NCI-H345 (cell line): ENCODE data around the gene CACNG4.

ENCODE experiments used
- DNase-seq: peaks from one replicate; lab custom pipeline; 2025; lab: John Stamatoyannopoulos, UW

The CACNG4 gene

GRCh38 chr17:67066717-67067116, 102.2 kb downstream of the CACNG4 start:
- DNase-seq = no peak

- DNase-seq = no peak
These were observed 103.3 kb downstream of the CACNG4 start for GRCh38 chr17:67067571-67068482.

DNA sequence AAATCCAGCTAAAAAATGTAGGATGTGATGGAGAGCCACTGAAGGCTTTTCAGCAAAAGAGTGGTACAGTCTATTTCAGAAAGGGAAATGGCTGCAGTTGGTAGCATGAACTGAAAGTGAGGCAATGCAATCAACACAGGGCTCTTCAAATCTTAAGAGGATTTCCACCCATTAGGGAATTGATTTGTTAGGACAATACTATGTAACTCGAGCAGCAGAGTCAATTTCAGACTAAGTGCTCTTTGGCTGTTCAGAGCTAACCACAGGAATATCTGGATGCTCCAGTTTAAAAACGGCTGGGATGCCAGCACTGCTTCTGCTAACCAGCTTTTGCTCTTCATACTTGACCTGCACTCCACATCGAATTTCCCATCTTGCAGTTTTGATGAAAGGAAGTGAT, 104.5 kb downstream of the CACNG4 start:
- DNase-seq = peak; percentile 65

- DNase-seq = no peak
These were observed 105.2 kb downstream of the CACNG4 start for GRCh38 chr17:67069603-67070136.

GRCh38 chr17:67071595-67071994, 107.1 kb downstream of the CACNG4 start:
- DNase-seq = no peak

GRCh38 chr17:67072885-67073284, 108.4 kb downstream of the CACNG4 start:
- DNase-seq = no peak

GRCh38 chr17:67074781-67075180, 110.3 kb downstream of the CACNG4 start:
- DNase-seq = no peak

DNA sequence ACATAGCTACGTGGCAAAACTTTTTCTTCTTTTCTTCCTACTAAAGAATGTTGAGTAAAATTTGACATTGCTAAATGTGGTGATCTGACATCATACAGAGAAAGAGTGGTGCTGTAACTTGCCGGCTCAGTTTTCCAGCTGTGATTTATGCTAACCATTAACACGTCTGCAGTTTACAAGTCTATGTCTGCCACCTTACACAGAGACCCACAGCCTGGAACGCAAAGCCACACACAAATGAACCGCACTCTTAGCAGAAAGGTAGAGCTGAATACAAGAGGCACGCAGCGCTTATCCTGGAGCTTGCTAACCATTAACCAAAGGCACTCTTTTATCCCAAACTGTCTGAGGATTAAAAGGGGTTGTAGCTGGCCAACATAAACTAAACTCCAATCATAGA, 111.8 kb downstream of the CACNG4 start:
- no peak for DNase-seq

DNA sequence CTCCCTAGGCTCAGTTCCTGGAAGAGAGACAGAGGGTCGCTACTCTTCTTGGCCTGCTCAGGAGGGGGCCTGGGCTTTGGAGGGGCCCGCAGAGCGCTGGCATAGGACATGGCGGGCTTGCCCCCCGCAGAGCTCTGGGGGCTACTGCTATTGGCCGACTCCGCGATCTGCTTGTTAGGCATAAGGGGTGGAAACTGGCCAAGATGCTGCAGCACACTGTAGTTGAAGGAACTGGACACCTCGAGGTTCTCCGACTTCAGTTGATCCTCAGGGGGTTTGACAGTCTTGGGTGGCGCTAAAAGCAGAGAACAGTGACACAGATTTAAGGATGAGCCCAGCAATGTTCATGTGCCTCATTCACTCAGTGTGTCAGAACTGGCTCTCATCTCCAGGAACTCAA, 113.8 kb downstream of the CACNG4 start:
- DNase-seq = no peak

DNA sequence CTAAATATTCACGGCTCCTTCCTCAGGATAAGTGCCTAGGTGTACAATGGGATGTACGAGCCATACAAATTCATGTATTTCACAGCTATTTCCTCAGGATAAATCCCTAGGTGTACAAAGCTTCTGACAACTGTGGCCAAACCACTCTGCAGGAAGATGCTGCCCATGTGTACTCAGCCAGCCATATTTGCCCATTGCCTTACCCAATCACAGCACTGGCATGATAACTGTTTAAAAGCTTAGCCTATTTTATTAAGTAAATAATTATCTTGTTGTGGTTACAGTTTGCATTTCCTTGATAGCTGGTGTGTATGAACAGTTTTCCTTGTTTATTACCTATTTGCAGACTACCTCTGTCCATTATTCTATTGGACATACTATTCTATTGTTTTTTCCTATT, 115.0 kb downstream of the CACNG4 start:
- no peak for DNase-seq

GRCh38 chr17:67080804-67081203, 116.3 kb downstream of the CACNG4 start:
- DNase-seq = no peak

DNA sequence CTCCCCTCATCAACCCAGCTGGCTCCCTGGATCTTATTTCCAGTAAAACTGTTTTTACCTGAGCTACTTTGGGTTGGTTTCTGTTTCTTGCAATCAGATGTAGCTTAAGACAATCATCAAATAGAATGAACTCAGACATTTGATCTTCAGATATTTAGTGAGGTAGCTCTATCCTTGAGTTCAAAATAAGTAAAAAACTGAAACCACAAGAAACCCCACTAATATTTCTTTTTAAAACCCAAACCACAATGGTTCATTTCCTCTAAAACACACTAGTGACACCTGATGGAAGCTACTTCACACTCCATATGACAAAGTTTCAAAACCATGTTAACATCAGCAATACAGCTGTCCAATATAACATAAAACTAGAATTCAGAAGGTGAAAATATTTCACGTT, 117.6 kb downstream of the CACNG4 start:
- no peak for DNase-seq
